GM19395 (cell line): ENCODE data around the gene PORCN.

Source experiments
- ATAC-seq: cut with Tn5 transposase; IDR thresholded peaks from one replicate; pipeline ENCODE4 v1.9.1; 2021; ENCODE audit warnings: mild to moderate bottlenecking, moderate library complexity; ENCODE audit not compliant: unreplicated experiment

The PORCN gene

DNA sequence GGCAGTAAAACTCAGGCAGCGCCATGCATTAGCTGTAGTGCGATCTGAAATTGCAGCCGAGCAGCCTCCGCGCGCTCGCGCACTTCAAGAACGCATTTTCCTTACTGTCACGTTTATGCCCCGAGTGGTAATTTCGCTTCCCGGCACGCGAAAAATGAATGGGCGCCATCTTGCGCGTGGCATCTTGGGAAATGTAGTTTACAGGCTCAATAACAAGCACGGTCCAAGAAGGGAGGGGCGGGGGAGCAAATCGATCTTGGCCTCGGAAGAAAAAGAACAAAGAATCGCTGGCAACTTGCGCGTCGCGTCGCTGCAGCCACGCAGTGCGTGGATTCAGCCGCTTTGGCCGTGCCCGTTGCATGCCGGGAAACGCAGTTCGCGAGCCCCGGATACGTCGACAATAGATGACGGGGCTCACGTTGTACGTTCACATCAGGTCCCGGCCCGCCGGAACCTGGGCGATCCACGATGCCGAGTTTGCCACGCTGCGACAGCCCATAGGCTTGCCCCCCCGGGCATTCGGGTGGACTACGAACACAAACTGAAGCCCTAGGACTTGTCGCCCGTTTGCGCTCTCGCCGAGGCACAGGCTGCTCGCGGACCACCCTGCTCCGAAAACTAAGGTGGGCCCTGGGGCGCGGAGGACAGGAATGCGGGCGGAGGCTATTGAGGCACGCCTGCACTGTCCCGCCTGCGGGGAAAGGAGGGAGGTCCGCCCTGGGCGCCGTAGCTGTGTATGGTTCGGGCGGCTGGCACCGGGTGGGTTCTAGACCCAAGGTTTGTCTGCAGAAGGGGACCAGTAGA is 32.8 kb upstream of the PORCN start, which contains the start of gene FTSJ1:
FTSJ1 (plus strand) TSS at position 426 of the 804 bp plus-strand sequence. CDS start 1,849 bp downstream, outside the sequence.
- peak; percentile 83 for ATAC-seq

DNA sequence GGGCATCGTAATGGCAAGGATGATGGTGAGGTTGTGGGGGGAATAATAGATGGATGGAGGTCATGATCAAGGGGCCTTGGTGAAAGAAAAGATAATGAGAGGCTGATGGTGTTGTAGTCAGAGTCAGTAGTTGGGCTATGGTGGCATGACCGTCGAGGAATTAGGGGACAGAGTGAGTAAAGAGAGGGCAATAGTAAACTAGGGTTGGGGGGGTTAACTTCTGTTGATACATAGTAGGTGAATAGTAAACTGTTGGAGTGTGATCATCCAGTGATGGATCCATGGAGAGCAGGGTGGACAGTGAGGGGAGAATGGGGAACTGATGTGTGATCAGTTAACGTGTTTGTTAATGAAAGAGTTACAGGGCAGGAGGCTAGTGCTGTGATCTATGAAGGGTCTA is 31.9 kb upstream of the PORCN start:
- ATAC-seq: no peak

DNA sequence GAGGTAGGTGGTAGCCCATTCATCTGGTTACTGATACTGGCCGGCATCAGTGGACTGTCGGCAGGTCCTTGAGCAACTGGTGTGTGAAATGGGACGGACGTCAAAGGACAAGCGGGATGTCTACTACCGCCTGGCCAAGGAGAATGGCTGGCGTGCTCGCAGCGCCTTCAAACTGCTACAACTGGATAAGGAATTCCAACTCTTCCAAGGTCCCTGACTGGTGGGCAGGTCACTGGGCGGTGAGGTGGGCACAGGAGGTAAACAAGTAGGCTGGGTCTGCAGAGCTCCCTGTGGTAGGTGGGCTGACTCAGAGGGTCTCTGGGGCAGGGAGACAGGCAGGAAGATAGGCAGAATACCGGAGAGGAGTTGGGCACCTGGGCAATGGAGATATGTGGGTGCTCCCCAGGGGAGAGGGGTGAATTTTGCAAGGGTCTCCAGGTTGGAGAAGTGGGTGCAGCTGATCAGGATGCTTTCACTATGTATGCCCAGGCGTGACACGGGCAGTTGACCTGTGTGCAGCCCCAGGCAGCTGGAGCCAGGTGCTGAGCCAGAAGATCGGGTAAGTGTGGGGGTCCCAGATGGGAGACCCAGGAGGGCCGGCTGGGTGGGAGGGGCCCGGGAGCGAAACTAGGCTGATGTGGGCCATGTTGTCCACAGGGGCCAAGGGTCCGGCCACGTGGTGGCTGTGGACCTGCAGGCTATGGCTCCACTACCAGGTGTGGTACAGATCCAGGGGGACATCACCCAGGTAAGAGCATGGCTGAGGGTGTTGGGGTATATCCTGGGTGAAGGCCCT is 30.6 kb upstream of the PORCN start:
- ATAC-seq: no peak

DNA sequence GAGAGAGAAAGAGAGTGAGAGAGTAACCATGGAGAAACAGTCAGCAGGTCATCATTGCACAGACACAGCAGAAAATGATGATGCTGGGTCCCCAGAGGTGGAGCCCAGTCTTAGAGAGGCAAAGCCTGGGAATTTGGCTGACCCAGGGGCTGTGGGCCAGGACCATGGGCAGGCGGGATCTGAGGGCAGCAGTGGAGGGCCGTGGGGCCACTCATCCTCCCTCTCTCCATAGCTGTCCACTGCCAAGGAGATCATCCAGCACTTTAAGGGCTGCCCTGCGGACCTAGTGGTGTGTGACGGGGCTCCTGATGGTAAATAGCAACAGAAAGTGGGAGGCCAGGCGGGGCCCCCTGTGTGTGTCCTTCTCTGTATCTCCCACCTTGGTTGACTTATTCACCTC is 30.0 kb upstream of the PORCN start:
- ATAC-seq: no peak

DNA sequence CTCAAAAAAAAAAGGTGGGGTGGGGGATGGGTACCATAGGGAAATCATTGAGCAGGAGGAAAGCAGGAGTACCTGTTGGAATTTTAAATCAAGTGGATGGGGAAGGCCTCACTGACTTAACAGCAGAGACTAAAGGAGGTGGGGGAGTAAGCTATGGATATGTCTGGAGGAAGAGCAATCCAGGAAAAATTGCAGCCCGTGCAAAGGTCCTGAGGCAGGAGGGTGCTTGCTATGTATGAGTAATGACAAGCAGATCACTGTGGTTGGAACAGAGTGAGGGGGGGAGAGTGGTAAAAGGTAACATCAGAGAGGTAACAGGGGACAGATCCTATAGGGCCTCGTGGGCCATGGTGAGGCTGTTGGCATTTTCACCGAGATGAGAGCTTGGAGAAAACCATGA is 28.6 kb upstream of the PORCN start:
- ATAC-seq: no peak

DNA sequence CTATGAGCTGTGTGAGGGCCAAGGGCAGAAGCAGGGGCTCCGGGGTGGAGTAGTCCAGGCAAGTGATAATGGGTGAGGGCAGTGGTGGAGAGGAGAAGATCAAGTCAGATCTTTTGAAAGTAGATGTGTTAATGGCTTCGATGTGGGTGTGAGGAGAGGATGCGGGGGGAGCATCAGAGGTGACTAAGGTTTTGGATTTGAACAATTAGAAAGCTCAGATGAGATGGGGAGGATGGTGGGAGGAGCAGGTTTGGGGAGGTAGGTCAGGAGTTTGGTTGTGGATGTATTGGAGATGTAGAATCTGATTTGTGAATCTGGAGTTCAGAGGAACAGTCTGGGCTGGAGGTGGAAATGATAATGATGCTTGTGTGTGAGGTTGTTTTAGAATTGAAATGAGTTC is 28.2 kb upstream of the PORCN start:
- no peak for ATAC-seq

DNA sequence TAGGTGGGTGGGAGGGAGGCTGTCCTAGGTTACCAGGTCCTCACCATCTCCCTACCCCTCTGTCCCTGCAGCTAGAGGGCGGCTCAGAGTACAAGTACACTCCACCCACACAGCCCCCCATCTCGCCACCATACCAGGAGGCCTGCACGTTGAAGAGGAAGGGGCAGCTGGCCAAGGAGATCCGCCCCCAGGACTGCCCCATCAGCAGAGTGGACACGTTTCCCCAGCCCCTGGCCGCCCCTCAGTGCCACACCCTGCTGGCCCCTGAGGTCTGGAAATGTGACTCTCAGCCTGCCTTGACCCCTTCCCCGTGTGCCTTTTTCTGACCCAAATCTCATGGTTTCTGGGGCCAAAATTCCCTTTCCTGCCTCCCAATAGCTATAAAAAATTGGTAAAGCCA is 26.3 kb upstream of the PORCN start:
- no peak for ATAC-seq

DNA sequence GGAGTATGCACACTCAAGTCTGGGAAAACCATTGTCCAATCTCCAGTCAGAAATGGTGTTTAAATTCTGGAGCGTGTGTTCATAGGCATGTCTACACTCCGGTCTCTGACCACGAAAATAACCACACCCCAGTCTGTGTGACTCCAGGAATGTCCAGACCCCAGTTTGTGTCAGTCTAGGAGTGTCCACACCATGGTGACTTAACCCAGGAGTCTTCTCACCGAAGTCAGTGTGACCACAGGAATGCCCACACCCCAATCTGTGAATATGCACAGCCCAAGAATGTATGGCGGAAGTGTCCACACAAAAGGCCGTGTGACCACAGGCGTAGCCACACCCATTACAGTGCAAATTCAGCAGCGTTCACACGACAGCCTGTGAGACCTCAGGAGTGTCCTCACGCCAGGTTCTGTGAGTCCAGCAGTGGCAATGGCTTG is 21.4 kb upstream of the PORCN start:
- no peak for ATAC-seq

DNA sequence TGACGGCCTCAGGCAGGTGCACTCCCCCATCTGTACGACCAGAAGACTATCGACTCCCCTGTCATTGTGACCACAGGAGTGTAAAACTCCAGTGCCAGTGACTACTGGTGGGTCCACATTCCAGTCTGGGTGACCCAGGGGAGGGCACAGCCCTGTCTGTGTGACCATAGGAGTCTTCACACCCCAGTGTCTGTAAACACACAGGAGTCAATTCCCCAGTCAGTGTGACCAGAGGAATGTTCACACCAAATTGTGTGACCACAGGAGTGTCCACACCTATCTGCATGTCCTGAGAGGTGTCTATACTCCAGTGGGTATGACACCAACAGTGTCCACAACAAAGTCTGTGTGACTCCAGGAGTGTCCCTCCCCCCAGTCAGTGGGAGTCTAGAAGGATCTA is 20.8 kb upstream of the PORCN start:
- no peak for ATAC-seq

DNA sequence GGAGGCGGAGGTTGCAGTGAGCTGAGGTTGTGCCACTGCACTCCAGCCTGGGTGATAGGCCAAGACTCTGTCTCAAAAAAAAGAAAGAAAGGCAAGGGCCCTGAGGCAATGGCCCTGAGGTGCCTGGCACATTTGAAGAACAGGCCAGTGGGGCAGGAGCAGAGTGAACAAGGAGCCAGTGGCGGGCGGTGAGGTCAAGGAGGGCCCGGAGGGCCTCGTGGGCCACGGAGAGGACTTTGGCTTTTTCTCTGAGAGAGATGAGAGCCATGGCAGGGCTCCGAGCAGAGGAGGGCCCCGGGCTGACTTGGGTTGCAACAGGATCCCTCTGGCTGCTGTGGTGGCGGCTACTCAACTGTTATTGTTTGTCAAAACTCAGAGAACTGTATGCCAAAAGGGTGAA is 19.5 kb upstream of the PORCN start:
- ATAC-seq: no peak

DNA sequence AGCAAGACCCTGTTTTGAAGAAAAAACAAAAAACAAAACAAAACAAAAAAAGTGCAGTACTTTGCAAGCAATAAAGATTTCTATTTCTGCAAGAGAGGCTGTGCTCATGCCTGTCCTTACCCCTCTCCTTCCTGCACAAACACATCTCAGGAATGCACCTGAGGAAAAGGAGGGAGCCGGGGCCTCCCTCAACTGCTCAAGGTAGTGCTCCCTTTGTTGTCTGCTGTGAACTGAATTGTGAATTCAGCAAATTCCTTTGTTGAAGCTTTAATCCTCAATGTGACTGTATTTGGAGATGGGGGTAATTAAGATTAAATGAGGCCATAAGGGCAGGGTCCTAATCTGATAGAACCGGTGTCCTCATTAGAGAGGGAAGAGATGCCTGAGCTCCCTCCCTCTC is 18.9 kb upstream of the PORCN start:
- ATAC-seq: no peak

DNA sequence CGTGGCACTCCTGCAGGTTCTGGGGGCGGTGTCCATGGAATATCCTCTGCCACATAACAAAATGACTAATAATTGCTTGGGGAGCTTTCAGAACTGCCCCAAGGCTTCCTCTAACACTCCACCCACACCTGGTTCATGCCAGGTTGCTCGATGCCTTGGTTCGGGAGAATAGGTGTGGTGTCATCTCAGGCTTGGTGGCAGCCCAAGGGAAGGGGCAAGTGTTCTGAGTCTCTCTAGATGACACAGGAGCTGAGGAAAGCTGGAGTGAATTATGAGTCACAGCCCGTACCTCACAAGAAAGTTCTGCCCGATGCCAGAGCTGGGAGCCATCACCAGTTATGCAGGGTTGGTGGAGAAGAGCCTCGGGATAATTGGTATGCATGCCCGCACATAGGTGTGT is 18.1 kb upstream of the PORCN start:
- ATAC-seq: no peak

DNA sequence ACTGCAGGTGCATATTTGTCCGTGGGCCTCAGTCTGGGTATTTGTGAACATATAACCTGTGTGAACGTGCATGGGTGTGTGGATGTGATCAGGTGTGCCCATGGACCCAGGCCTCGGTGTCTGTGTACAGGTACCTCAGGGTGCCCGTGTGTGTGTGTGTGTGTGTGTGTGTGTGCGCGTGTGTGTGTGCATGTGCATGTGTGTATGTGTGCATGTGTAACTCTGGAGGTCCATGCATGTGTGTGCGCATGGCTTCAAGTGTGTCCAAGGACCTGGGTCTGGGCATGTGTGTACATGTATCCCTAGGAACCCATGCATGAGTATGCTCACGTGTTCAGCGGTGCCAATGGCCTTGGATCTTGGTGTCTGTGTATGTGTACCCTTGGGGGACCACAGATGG is 17.0 kb upstream of the PORCN start:
- ATAC-seq: no peak

DNA sequence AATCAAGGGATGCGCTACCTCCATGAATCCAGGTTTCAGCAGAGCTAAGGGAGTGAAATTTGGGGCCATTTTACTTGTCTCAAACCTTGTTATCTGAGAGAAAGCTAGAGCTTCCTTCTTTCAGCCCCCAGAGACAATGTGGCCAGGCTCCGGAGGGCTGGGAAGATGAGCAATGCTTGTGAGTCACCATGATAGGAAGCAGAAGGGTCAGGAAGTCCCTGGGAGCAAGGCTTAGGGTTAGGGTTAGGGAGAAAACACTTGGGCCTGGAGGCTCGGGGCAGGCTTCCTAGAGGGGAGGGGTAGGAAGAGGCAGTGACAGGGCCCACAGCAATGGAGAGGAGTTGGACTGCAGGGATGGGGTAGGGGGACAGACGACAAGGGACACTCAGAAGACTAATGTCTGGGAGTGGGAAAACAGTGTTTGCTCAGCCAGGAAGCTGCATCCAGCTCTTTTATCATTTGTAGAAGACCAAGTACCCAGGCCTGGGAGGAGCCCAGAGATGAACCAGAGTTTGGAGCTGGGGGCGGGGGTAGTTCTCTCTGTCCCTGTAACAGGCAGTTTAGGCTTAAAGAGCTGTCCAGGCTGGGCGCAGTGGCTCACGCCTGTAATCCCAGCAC is 16.4 kb upstream of the PORCN start:
- ATAC-seq: no peak

DNA sequence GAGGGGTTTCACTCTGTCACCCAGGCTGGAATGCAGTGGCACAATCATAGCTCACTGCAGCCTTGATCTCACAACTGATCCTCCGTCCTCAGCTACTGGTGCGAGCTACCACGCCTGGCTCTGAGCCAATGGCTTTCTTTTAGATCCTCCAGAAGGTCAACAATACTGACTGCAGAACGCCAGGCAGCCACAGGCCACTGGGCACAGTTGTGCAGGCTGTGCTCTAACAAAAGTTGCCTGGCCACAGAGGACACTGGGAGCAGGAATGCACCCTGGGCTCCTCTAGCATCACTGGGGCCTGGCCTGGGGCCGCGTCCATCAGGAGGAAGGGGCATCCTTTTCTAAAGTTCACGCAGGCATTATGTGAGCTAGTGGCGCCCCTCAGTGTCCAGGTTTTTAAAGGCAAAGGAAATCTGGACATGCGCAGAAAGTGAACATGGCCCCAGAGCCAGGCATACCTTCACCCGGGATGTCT is 14.9 kb upstream of the PORCN start:
- ATAC-seq: no peak

DNA sequence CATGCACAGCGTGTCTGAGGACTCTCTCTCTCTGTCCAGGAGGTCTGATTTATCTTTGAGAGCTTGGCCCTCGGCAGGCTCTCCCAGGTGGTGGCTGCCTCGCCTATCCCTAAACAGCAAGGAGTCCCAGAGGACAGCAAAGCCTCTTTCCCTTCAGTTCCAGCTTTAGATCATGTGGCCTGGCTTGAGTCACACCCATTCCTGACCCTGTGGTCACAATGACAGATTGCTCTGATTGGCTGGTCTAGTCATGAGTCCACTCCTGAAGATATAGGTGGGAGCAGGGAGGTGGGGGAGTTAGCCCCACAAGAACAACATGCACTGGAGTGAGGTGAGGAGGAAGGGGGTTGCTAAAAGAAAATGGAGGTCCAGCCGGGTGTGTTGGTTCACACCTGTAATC is 12.1 kb upstream of the PORCN start:
- ATAC-seq: no peak

DNA sequence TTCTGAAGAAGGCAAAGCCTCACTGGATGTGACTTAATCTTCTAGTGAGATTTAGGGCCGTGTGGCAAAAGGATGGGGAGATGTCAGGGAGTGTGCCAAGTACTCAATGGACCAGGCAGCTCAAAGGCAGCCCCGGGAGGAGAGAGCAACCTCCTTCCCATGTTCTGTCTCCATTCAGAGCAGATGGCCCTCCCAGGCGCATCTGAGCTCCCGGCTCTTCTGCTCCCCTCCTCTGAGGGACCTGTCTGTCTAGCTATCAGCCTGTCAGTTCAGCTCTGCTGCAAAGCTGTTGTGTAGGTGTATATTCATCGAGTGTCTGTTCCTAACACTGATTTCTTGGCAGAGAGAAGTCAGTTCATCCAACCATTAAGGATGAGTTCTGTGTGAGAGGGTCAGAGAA is 10.9 kb upstream of the PORCN start:
- no peak for ATAC-seq

DNA sequence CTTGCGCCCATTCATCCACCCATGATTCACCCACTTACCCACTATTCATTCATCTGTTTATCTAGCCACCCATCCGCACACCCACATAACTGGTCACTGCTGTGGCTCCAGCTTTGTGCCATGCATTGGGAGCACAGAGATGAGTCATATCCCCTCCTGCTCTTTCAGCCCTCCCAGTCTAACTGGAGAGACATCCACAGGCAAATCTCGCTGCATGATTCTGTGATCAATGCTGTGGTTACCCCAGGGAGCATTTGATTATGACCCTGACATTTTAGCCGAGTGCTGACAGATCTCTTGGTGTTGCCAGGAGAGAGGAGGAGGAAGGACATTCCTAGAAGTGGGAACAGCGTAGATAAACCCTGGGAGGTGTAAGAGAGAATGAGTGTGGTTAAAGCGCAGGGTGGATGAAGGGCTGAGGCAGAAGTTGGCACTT is 10.4 kb upstream of the PORCN start:
- ATAC-seq: no peak

DNA sequence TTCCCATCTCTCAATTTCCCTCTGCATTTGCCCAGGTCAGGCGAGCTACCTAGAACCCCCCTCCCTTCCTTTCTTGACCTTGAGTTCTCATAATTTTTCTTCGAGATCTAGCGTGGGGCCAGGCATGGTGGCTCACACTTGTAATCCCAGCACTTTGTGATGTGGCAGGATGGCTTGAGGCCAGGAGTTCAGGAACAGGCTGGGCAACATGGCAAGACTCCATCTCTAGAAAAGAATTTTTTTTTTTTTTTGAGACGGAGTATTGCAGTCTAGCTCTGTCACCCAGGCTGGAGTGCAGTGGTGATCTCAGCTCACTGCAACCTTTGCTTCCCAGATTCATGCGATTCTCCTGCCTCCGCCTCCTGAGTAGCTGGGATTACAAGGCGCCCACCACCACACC is 4.5 kb upstream of the PORCN start:
- ATAC-seq: no peak

DNA sequence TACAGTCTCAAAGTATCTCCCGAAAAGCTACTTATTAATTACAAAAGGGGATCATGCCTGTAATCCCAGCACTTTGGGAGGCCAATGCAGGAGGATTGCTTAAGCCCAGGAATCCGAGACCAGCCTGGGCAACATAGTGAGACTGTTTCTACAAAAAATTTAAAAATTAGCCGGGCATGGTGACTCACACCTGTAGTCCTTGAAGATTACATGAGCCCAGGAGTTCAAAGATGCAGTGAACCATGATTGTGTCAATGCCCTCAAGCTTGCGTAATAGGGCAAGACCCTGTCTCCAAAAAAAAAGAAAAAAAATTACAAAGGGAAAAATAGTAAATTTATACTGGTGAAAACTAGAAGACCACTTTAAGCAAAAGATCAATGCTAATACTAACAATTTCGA is 3.3 kb upstream of the PORCN start:
- ATAC-seq: no peak

DNA sequence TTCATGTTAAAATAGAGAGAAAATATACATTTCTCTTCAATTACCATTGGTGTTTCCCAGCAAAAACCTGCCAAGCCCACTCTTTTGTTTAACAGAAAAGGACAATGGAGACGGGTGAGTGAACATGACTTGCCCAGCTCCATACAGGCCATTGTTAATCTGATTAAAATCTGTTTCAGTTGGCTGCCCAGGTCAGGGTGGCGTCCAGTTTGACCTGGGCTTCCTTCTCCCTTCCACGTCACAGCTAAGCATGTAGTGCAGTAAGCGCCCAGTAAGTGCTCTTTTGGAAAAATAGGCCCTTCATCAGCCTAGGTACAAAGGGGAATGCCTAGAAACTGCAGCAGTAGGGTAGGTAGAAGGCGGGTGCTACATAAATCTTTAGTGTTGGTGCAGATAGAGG is 1.5 kb upstream of the PORCN start:
- ATAC-seq: no peak

DNA sequence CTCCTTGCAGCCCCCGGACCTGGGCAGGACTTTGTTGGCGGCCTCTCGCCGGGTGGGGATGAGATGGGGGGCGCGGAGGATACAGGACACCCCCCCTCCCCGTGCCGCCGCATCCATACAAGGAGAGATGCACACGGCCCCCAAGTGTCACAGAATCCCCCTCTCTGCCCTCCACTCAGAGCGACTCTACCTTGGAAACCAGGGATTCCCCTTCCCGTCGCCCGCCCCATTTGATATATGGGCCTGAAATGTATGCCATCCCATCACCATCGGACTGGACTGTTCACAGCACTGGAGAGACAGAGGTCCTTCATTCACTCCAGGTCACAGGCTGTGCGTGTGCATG is 426 bp downstream of the PORCN start:
- ATAC-seq: peak; percentile 23
